H9 (cell line): ENCODE results near the gene PNMA8A. TPM values are rescaled to one million over a fixed set of nuclear protein-coding genes. Genes with fewer than 3 reads are reported as not detected.

Experiments
- DNase-seq: peaks from one replicate; pipeline ENCODE4 v3.0.0-alpha.2; 2017
- H2AFZ ChIP-seq: one replicate; pipeline ENCODE4 v1.6.1; 2013; ENCODE audit warnings: mild to moderate bottlenecking, low read length, control low read depth, moderate library complexity
- H2AK5ac ChIP-seq: 2 replicates; pipeline ENCODE4 v1.6.1; 2013; ENCODE audit warnings: low read length, control low read depth, mixed read lengths; ENCODE audit not compliant: insufficient read length
- H2BK120ac ChIP-seq: one replicate; pipeline ENCODE4 v1.6.1; 2013; ENCODE audit warnings: low read depth, mild to moderate bottlenecking, low read length, control low read depth, inconsistent platforms; ENCODE audit not compliant: poor library complexity, severe bottlenecking
- H2BK12ac ChIP-seq: 2 replicates; pipeline ENCODE4 v1.6.1; 2013; ENCODE audit warnings: low read length, control low read depth, mixed read lengths, low read depth; ENCODE audit not compliant: insufficient read length
- H2BK15ac ChIP-seq: 2 replicates; pipeline ENCODE4 v1.6.1; 2013; ENCODE audit warnings: low read depth, low read length, control low read depth
- H2BK20ac ChIP-seq: one replicate; pipeline ENCODE4 v1.6.1; 2013; ENCODE audit warnings: low read depth, mild to moderate bottlenecking, low read length, control low read depth, inconsistent platforms; ENCODE audit not compliant: poor library complexity, severe bottlenecking
- H2BK5ac ChIP-seq: 2 replicates; pipeline ENCODE4 v1.6.1; 2013; ENCODE audit warnings: low read length, control low read depth, mixed read lengths; ENCODE audit not compliant: insufficient read length
- H3K14ac ChIP-seq: 2 replicates; pipeline ENCODE4 v1.6.1; 2013; ENCODE audit warnings: low read length, control low read depth; ENCODE audit not compliant: insufficient read depth
- H3K18ac ChIP-seq: 2 replicates; pipeline ENCODE4 v1.6.1; 2013; ENCODE audit warnings: low read depth, mild to moderate bottlenecking, mixed read lengths, low read length, control low read depth; ENCODE audit not compliant: insufficient read length
- H3K23ac ChIP-seq: 2 replicates; pipeline ENCODE4 v1.6.1; 2013; ENCODE audit warnings: low read length, control low read depth, mixed read lengths, low read depth; ENCODE audit not compliant: insufficient read length
- H3K23me2 ChIP-seq: 2 replicates; pipeline ENCODE4 v1.6.1; 2013; ENCODE audit warnings: low read depth, mild to moderate bottlenecking, mixed read lengths, low read length, control low read depth; ENCODE audit not compliant: insufficient read length, poor library complexity, severe bottlenecking
- H3K27ac ChIP-seq: 2 replicates; pipeline ENCODE4 v1.5.1; 2013; ENCODE audit warnings: low read length, control low read depth, mixed read lengths, low read depth; ENCODE audit not compliant: insufficient read length
- H3K27me3 ChIP-seq: 2 replicates; pipeline ENCODE4 v1.6.1; 2013; ENCODE audit warnings: low read length, control low read depth, inconsistent platforms; ENCODE audit not compliant: insufficient read depth
- H3K4ac ChIP-seq: 2 replicates; pipeline ENCODE4 v1.6.1; 2013; ENCODE audit warnings: low read depth, mild to moderate bottlenecking, control low read depth, inconsistent platforms, low read length, moderate library complexity
- H3K4me1 ChIP-seq: 2 replicates; pipeline ENCODE4 v1.6.1; 2013; ENCODE audit warnings: low read length, control low read depth, inconsistent platforms; ENCODE audit not compliant: insufficient read depth
- H3K4me2 ChIP-seq: 2 replicates; pipeline ENCODE4 v1.6.1; 2013; ENCODE audit warnings: low read length, control low read depth, mixed read lengths; ENCODE audit not compliant: insufficient read length, insufficient read depth
- H3K56ac ChIP-seq: 2 replicates; pipeline ENCODE4 v1.6.1; 2013; ENCODE audit warnings: low read depth, mild to moderate bottlenecking, mixed read lengths, low read length, control low read depth; ENCODE audit not compliant: insufficient read length
- H3K79me1 ChIP-seq: 2 replicates; pipeline ENCODE4 v1.6.1; 2013; ENCODE audit warnings: low read depth, mild to moderate bottlenecking, moderate library complexity, low read length, control low read depth, inconsistent platforms; ENCODE audit not compliant: insufficient read depth, poor library complexity, severe bottlenecking
- H3K79me2 ChIP-seq: 2 replicates; pipeline ENCODE4 v1.6.1; 2013; ENCODE audit warnings: low read length, control low read depth, inconsistent platforms; ENCODE audit not compliant: insufficient read depth
- H3K9ac ChIP-seq: 2 replicates; pipeline ENCODE4 v1.6.1; 2013; ENCODE audit warnings: low read length, control low read depth, mixed read lengths; ENCODE audit not compliant: insufficient read length; ENCODE audit errors: extremely low read depth
- H3K9me3 ChIP-seq: one replicate; pipeline ENCODE4 v1.6.1; 2013; ENCODE audit warnings: low read depth, low read length, inconsistent platforms; ENCODE audit not compliant: control insufficient read depth
- H3T11ph ChIP-seq: one replicate; pipeline ENCODE4 v1.6.1; 2013; ENCODE audit warnings: mild to moderate bottlenecking, low read length, control low read depth, inconsistent platforms
- H4K20me1 ChIP-seq: one replicate; pipeline ENCODE4 v1.6.1; 2013; ENCODE audit not compliant: control insufficient read depth, insufficient read length, insufficient read depth
- H4K5ac ChIP-seq: 2 replicates; pipeline ENCODE4 v1.6.1; 2013; ENCODE audit warnings: low read depth, mild to moderate bottlenecking, mixed read lengths, low read length, control low read depth; ENCODE audit not compliant: insufficient read length
- H4K8ac ChIP-seq: replicated peaks from 2 replicates; pipeline ENCODE4 v1.6.1; 2013; ENCODE audit warnings: low read length, control low read depth, mixed read lengths, low read depth; ENCODE audit not compliant: insufficient read length
- H4K91ac ChIP-seq: 2 replicates; pipeline ENCODE4 v1.6.1; 2013; ENCODE audit warnings: low read depth, mild to moderate bottlenecking, moderate library complexity, mixed read lengths, low read length, control low read depth; ENCODE audit not compliant: insufficient read length
- H3K27ac Mint-ChIP-seq, 3 experiments: 2 replicates in 2 of 3; 3 replicates in 1 of 3; pipeline ENCODE4 v1.8.0; 2020 to 2021; ENCODE audit warnings: mixed read lengths in 3 of 3, mild to moderate bottlenecking in 1 of 3, moderate library complexity in 1 of 3
- H3K27me3 Mint-ChIP-seq: 2 replicates; pipeline ENCODE4 v1.8.0; 2021; ENCODE audit warnings: low read depth, mild to moderate bottlenecking, moderate library complexity, mixed read lengths
- H3K36me3 Mint-ChIP-seq, 3 experiments: 2 replicates in 2 of 3; 3 replicates in 1 of 3; pipeline ENCODE4 v1.8.0; 2020 to 2021; ENCODE audit warnings: low read depth in 3 of 3, mixed read lengths in 3 of 3; ENCODE audit not compliant: insufficient read depth in 1 of 3
- H3K4me1 Mint-ChIP-seq, 2 experiments: 2 replicates each; pipeline ENCODE4 v1.8.0; 2020; ENCODE audit warnings: mixed read lengths in 2 of 2
- H3K4me3 Mint-ChIP-seq, 2 experiments: 2 replicates in 1 of 2; 3 replicates in 1 of 2; pipeline ENCODE4 v1.8.0; 2020 to 2021; ENCODE audit warnings: mild to moderate bottlenecking in 2 of 2, mixed read lengths in 2 of 2, moderate library complexity in 1 of 2
- H3K9me3 Mint-ChIP-seq, 2 experiments: 2 replicates in 1 of 2; 3 replicates in 1 of 2; pipeline ENCODE4 v1.8.0; 2020; ENCODE audit warnings: mild to moderate bottlenecking in 2 of 2, mixed read lengths in 2 of 2, moderate library complexity in 1 of 2
- WGBS: extraction: QIAGEN DNeasy Blood & Tissue Kit; methylation state at CpG from one replicate; pipeline ENCODE4 v1.1.7; 2013; ENCODE audit warnings: missing lambda C conversion rate, low lambda C conversion rate, mixed read lengths; ENCODE audit not compliant: insufficient read length; ENCODE audit errors: extremely low coverage; 5-methylcytosine and 5-hydroxymethylcytosine counted together
- total RNA-seq: library from RNA; stranded (reverse); gene quantifications from 2 replicates; pipeline ENCODE4 v1.2.1, GENCODE V29; 2021
- TF ChIP-seq, protein P1 (sequence below): fragments of 200-600 bp; sonication (generic); conservative IDR thresholded peaks from 3 replicates; pipeline ENCODE4 v1.8.0; 2021; ENCODE audit warnings: antibody characterized with exemption, mild to moderate bottlenecking

PNMA8A gene
- total RNA-seq, 1 experiment from 2014 or later, result 22.6 TPM

DNA sequence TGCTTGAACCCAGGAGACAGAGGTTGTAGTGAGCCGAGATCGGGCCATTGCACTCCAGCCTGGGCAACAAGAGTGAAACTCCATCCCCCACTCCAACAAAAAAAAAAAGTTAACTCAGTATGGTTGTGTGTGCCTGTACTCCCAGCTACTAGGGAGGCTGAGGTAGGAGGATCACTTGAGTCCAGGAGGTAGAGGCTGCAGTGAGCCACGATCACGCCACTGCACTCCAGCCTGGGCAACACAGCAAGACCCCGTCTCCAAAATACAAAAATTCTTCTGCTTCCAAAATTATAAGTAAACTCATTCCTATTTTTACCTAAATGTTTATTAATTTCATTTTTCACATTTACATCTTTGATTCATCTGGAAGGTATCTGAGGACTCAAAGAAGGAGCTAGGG is 14.4 kb downstream of the PNMA8A start:
- Mint-ChIP-seq H3K9me3 (no peaks in the 10 kb centered on the region; a peak in 1 of 5 replicates), H3K27me3 (peaks cover 2% of the 10 kb centered on the region), H3K36me3 (no peaks in the 10 kb centered on the region), H3K4me1 (no peaks in the 10 kb centered on the region), H3K4me3 (no peak overlapping the region), H3K27ac (no peak overlapping the region)
- Histone ChIP-seq H3K14ac (no peak overlapping the region), H3K9me3 (no peaks in the 10 kb centered on the region), H3K9ac (no peak overlapping the region), H2BK12ac (no peak overlapping the region), H3K27me3 (no peaks in the 10 kb centered on the region), H3K4me2 (no peak overlapping the region), H2AFZ (no peak overlapping the region), H2AK5ac (no peak overlapping the region), H4K20me1 (no peaks in the 10 kb centered on the region), H3K4me1 (no peaks in the 10 kb centered on the region), H3K79me2 (no peaks in the 10 kb centered on the region), H2BK5ac (no peak overlapping the region), H3T11ph (no peak overlapping the region), H3K79me1 (no peaks in the 10 kb centered on the region), H4K91ac (no peak overlapping the region), H3K4ac (no peak overlapping the region), H3K23me2 (no peaks in the 10 kb centered on the region), H3K18ac (no peak overlapping the region), H3K27ac (no peak overlapping the region), H2BK20ac (no peak overlapping the region), H4K5ac (no peak overlapping the region), H2BK120ac (no peak overlapping the region), H4K8ac (no peak overlapping the region), H3K56ac (no peak overlapping the region), H3K23ac (no peak overlapping the region), H2BK15ac (no peak overlapping the region)
- WGBS, result no CpG with 5 or more reads among the region's 5 CpGs
- no peak for DNase-seq
- TF ChIP-seq, protein P1, sequence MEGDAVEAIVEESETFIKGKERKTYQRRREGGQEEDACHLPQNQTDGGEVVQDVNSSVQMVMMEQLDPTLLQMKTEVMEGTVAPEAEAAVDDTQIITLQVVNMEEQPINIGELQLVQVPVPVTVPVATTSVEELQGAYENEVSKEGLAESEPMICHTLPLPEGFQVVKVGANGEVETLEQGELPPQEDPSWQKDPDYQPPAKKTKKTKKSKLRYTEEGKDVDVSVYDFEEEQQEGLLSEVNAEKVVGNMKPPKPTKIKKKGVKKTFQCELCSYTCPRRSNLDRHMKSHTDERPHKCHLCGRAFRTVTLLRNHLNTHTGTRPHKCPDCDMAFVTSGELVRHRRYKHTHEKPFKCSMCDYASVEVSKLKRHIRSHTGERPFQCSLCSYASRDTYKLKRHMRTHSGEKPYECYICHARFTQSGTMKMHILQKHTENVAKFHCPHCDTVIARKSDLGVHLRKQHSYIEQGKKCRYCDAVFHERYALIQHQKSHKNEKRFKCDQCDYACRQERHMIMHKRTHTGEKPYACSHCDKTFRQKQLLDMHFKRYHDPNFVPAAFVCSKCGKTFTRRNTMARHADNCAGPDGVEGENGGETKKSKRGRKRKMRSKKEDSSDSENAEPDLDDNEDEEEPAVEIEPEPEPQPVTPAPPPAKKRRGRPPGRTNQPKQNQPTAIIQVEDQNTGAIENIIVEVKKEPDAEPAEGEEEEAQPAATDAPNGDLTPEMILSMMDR, result no peak
